Measurements from ENCODE around the gene ITGAD.
A peak's percentile ranks its signal among the peaks of the same experiment; 100 is the strongest.
"Not testable (repeated sequence)": the region's sequence is repeated elsewhere in the genome, so short reads cannot be mapped to it uniquely, and the experiment has no call there.

The ITGAD gene

GRCh38 chr16:31430380-31431052 is 37.4 kb downstream of the ITGAD start:
- no peak for DNase-seq

DNA sequence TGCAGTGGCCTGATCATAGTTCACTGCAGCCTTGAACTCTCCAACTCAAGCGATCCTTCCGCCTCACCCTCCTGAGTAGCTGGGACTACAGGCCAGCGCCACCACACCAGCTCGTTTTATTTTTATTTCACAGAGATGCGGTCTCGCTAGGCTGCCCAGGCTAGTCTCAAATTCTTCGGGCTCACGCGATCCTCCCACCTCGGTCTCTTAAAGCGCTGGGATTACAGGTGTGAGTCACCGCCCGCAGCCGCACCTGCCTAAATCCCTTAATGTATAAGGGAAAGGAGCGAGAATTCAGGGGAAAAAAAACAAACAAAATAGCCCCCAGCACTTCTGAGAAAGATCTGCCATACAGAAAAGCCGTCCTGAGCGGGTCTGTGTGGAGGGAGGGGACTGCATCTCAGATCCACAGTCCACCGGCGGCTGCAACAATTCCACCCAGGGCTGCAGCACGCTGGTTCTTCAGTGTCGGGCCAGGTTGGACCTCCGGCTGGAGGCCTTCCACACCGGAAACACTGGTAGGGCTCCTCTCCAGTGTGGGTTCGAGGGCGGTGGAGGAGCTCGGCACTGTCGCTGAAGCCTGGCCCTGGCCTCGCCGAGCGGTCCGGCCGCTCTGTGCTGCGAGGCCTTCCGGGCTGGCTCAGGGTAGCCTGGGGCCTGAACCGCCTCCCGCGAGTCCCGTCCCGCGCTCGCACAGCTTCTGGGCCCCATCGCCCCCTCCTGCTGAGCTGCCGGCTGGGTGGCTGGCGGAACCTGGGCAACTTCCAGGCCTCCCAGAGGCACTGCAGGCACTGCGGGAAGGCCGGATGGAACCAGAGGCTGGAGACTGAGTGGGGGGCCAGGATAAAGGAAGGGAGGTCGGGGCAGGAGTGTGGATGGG is 42.4 kb downstream of the ITGAD start:
- no peak for DNase-seq

GRCh38 chr16:31436221-31437045 is 43.3 kb downstream of the ITGAD start:
- DNase-seq: no peak

- peak in 1 of 14 donors; percentile 67 for DNase-seq
Measured at GRCh38 chr16:31438414-31438813, 45.3 kb downstream of the ITGAD start.

GRCh38 chr16:31439023-31439422 is 45.9 kb downstream of the ITGAD start:
- not testable (repeated sequence) for DNase-seq

DNA sequence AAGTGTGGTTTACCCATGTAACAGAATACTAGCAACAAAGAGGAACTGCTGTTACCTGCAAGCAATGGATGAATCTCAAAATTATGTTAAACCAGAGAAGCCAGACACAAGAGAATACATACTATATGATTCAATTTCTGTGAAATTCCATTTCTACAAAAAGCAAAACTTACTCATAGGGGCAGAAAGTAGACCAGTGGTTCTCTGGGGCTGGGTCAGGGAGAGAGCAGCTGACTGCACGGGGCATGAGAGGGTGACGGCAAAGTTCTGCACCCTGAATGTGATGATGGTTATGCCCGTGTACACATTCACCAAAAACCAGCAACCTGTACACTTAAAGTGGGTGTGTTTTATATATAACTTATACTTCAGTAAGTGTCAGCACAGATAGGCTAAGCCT is 46.4 kb downstream of the ITGAD start:
- no peak for DNase-seq

DNA sequence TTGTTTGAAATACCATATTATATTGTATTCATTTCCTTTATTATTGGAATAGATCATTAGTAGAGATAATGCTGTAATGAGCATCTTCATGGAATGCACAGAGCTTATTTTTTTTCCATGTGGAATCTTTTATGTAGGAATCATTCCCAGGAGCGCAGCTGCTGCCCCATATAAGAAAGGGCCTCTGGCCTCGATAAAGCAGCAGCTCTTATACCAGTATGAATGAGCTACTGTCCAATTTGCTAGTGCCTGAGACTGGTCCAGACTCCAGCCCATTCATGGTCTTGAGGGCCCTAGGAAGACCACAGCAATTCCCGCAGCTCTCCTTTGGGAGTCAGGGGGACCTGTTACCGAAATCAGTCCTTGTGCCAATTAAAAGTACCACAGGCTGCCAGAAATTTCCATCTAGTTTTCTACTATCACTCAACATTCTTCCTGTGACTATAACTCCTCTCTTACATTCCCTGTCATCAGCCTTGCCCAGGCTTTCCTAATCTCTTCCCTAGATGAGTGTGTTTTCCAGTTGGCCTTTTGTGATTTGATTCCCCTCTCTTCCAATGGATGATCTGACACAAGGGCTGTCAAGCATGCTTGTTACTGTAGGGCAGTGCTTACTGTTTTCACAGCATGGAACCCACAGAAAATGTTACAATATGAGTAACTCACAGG is 47.5 kb downstream of the ITGAD start:
- DNase-seq: peak in 1 of 14 donors; percentile 17

DNA sequence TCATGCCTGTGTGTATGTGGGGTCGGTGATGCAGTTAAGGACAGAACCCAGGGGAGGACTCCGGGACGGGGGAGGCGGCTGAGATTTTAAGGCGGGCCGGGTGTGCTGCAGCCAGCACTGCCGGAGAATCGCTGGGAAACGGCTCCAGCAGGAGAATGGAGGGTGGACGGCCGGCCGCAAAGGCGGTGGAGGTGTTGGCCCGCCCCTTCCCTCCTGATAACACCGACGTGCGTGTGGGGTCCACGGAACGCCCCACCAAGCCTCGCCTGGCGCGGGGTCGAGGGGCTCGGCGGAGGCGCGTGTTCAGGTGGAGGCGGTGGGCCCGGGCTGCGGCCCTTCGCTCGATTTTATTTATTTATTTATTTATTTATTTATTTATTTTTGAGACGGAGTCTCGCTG is 48.8 kb downstream of the ITGAD start:
- no peak for DNase-seq

DNA sequence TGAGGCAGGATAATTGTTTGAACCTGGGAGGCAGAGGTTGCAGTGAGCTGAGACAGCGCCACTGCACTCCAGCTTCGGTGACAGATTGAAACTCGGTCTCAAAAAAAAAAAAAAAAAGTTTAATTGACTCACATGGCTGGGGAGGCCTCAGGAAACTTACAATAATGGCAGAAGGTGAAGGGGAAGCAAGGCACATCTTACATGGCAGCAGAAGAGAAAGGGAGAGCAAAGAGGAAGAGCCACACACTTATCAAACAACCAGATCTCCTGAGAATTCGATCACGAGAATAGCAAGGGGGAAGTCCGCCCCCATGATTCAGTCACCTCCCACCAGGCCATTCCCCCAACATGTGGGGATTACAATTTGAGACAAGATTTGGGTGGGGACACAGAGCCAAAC is 52.8 kb downstream of the ITGAD start:
- not testable (repeated sequence) for DNase-seq

GRCh38 chr16:31451201-31451600 is 58.1 kb downstream of the ITGAD start:
- no peak for DNase-seq

DNA sequence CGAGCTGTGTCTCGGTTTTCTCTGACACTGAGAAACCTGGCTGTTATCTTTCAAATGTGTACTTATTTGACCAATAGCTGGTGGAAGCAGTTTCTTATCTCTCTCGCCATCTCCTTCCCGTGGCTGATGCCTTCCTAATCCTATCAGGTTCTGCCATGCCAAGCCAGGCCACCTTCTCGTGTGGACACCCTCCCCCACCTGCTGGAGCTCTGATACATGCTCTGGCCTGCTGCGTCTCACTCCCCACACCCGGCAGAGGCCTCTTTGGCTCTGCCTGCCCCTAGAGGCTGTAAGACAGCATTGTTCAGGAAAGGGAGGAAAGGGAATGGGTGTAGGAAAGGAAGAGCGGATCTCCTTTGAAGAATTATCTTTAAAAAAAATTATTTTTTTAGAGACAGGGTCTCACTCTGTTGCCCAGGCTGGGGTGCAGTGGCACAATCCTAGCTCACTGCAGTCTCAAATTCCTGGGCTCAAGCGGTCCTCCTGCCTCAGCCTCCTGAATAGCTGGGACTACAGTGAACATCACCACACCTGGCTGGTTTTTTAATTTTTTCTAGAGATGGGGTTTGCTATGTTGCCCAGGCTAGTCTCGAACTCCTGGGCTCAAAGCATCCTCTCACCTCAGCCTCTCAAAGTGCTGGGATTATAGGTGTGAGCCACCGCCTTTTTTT is 58.7 kb downstream of the ITGAD start:
- peak in 4 of 14 donors; percentile 13 to 58 (median 30) for DNase-seq

DNA sequence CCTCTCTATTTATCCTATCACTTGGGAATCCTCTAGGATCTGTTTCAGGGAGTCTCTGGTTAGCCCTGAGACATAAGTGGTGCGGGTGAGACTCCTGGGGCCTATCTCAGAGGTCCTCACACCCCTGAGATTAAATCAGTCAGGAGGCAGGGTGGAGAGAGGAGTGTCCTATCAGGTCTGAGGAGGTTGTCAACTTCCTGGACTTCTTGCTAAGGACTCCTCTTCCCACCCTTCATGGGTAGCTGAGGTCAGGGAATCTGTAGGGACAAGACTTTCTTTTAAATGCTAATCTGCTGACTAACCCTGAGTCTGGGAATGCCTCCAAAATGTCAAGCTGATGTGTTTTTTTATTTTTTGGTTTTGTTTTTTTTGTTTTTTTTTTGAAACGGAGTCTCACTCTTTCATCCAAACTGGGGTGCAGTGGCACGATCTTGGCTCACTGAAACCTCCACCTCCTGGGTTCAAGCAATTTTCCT is 59.5 kb downstream of the ITGAD start:
- peak in 1 of 14 donors; percentile 41 for DNase-seq

GRCh38 chr16:31453255-31454204 is 60.4 kb downstream of the ITGAD start:
- no peak for DNase-seq

DNA sequence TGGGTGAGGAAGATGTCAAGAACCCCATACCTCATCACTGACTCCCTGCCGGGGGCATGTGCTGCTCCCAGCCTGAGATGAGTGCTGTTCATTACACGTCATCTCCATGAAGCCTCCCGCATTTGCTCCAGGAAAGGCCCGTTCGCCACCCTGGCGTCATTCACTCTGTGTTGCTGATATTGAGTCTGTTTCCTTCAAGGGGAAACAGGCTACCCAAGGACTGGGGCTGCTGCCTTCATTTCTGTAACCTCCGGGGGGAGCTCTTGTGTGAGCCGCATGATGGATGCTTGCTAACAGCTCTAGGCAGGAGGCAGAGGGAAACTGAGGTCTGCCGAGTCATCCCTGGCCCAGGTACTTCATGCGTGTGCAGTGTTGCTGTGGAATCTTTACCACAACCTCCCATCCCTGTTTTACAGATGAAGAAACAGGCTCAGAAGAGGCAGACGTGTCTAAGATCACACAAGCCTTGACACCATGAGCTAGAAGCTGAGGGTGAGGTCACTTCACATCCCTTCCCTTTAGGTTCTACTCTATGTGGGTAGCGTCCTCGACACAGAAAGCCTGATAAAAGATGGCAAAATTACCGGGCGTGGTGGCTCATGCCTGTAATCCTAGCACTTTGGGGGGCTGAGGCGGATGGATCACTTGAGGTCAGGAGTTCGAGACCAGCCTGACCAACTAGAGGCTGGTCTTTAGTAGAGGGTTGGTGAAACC is 62.6 kb downstream of the ITGAD start:
- DNase-seq: no peak

DNA sequence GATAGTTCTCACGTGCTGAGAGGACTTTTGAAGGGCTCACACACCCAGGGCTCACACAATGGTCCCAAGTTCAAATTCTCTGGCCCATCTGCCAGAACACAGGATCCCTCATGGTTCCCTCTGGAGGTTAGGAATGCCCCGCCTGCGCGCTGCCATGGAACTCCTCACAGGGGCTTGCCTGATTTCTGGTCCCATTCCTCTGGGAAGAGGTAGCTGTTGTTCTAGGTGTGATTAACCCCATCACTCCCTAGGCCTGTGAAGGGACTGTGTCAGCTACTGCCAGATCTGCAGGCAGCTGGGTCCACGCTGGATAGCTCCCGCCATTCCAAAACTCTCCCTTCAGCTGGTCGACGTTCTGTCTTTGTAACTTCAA is 63.8 kb downstream of the ITGAD start:
- no peak for DNase-seq

DNA sequence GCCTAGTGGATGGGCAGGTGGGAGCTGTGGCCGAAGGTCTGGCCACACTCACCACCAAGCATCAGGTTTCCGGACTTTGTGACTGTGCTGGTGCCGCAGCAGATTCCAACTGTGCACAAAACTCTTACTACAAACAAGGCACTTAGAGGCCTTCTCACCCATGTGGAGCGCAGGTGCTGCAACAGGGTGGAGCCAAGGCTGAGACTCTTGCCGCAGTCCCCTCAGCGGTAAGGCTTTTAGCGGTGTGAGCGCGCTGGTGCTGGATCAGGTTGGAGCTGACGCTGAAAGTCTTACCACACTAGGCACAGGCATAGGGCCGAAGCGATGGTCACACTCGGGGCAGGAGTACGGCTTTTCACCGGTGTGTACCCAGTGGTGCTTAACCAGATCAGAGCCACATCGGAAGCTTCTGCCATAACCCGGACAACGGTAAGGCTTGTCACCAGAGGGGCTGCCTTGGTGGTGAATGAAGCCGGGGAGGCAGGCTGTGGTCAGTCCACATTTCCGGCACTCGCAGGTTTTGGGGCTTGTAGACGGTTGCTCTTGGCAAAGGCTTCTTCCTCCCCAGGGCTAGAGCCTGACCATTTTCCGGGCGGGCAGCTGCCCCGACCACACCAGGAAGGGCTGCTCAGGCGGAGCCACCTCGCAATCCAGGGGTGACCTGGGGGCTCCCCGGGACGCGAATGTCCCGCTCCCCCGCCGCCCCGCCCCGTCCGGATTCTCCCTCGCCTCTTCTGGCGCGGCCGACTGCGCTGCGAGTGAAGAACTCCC is 65.1 kb downstream of the ITGAD start:
- DNase-seq: peak in 3 of 14 donors; percentile 30 to 48 (median 30)

GRCh38 chr16:31458844-31459686 is 65.9 kb downstream of the ITGAD start, which contains the start of gene ARMC5:
ARMC5 (plus strand) TSS chr16:31459501; CDS start chr16:31459525, 24 bp downstream.
- DNase-seq: peak; percentile 75 to 99 (median 98)
